ENCODE data around the gene PTPRG.

PTPRG gene

GRCh38 chr3:61934505-61934871 lies 373.1 kb downstream of the PTPRG start:
- DNase-seq: no peak

GRCh38 chr3:61935814-61936213 lies 374.4 kb downstream of the PTPRG start:
- DNase-seq: no peak

DNA sequence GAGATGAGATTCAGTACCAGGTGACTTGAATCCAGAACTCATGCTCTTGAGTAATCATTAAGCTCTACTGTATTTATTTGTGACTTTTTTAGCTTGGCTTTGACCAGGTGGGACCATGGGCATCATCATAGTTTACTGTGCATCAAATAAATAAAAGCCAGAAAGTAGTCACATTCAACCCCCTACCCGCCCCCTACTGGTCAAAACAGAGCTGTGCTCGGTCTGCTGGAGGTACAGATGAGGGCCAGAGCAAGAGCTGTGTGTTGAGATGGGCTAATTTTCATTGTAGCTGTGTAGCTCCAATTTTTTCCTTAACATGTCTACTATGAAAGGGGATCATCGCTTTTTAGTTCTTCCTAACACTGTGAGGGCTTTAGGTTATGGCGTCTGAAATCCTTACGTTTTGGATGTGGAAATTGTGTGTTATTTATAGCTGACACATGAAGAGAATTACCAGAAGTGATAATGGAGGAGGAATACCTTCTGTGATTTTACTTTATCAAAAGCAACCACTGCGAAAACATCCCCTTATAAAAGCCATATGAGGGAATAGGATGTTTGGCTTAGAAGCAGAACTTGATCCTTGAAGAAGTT lies 375.1 kb downstream of the PTPRG start:
- no peak for DNase-seq

- DNase-seq: no peak
Observed at GRCh38 chr3:61937477-61937876, 376.1 kb downstream of the PTPRG start.

DNA sequence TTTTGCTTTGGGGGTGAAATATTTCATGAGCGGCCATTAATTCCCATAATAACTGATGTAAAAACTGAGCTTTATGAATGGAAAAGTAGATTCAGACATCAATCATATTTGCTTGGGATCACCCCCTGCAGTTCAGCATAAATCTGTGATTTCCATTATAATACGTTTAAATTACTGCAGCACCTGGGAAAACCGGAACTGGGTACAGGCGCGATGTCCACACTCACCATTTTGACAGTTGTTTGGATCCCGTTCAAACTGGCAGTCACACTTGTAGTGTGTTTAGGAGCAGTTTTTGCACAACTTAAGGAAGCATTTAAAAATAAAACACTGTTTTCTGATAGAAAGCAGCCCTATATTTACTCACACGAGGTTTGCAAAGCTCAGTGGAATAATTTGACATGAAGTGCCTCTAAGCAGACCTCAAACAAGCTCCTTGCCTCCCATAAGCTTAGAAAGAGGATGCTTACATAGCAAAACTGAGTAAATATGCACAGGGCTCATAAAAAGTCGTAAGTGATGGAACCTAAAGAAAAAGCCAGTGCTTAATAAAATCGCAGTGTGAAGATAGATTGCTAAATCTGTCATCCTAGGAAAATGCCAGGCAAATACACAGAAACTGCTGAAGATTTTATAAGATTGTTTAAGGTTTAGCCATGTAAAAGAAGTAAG lies 377.6 kb downstream of the PTPRG start:
- DNase-seq: no peak

GRCh38 chr3:61940236-61940635 lies 378.9 kb downstream of the PTPRG start:
- DNase-seq: no peak

GRCh38 chr3:61943975-61944374 lies 382.6 kb downstream of the PTPRG start:
- no peak for DNase-seq

DNA sequence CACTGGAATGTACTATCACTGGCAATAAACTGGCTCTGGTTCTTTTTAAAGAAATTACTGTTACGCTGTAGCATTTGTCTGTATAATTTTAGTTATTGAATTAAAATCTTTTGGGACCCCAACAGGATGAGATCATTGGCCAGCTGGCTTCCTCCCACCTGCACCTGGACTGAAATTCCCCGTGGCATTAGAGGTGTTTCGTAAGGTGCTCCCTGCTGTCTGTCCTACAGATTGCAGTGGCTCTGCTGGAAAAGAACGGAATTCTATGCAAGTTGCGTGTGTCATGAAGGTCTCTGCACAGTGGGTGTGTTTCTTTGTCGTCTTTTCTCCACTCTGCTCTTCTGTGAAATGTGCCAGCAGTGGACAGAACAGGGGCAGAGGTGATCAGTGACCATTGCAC lies 383.4 kb downstream of the PTPRG start:
- DNase-seq: no peak

- no peak for DNase-seq
Observed at GRCh38 chr3:61945657-61946056, 384.3 kb downstream of the PTPRG start.

- DNase-seq: no peak
Observed at GRCh38 chr3:61946570-61947324, 385.4 kb downstream of the PTPRG start.

DNA sequence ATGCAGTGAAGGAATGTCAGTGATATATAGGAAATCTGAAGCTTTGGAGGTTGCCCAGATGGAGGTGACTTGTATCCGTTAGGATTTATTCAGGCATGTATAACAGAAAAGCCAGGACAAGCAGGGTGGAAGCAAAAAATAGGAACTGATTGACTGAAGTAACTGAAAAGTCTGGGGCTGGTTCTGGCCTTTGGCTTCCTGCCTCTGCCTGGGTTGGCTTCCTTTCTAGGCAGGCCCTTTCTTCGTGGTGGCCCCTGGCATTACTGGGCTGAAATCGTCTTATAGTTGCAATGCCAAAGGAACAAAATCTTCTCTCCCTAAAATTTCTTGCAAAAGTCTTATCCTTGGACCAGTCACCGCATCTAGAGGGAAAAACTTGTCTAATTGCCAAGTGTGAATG lies 386.1 kb downstream of the PTPRG start:
- DNase-seq: no peak

DNA sequence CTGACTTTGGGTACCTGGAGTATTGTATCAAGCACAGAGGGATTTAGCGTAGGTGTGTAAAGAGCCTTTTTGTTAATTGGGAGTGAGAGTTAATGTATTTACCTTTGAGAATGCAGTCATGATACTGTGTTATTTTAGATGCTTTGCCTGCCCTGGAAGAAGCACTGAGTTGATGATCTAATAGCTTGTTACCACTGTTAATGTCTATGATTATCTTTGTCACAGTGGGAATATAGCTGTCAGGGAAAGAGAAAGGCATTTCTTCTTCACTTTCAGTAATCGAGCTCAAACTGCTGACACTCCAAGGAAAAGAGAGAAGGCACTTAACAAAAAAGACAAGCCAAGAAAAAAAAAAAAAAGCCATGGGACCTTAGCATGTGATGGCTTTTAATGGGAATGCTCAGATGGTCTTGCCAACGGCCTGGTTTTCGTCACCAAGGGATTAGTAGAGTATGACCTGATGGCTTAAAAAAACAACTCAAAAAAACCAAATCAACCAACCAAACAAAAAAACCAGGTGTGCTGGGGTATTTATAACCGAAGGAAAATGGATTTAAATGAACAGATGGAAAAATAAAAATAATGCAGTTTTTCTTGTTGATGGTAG lies 387.4 kb downstream of the PTPRG start:
- no peak for DNase-seq

GRCh38 chr3:61954097-61954540 lies 392.7 kb downstream of the PTPRG start:
- peak; percentile 58 for DNase-seq

DNA sequence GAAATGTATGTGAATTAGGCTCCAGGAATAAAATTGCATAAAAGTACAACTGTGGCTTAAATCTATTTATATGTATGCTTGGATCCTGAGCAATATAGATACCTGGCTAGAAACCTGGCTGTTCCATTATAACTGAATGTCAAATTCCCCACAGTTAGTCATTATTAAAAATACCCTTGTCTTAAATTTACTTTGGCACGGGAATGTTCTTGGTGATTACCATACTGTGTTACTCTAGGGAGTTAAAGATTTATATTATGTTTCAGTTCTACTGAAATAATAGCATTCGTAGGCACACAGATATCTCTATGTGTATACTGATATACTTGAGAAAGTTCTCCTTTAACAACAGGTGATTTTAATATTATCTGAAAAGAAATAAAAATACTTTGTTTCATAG lies 394.1 kb downstream of the PTPRG start:
- peak; percentile 32 for DNase-seq

DNA sequence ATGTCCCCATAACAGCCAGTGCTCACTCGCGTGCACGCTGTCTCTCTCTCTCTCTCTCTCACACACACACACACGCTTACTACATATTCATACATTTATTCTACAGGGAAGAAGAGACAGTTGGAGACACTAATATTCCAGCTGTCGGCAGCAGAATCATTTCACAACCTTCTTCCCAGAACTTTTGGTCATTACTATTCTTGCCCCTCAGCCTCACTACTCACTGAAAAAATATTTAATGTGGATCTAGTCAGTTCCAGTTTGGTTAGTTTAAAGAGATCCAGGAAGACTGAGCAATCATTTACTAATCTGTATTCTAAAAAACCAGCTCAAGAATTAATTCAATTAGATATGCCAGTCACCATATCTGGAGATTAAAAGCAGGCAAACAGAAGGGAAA lies 394.9 kb downstream of the PTPRG start:
- DNase-seq: peak; percentile 77

DNA sequence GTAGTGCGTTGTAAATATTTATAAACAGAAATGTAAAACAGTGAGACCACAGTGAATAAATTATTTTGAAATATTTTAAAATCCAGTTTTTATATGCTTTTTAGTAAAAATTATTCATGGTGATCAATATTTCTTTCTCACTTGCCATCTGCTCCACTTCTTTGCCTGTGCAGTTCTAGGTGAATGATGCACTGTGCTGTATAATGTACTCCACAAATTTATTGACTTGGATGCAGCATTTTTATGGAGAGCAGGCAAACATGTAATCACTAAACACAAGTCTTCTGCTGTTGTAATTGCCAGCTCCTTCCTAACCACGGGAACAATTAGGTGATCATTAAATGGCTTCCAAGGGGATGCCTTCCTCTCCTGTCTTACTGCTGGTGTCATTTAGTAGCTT lies 395.9 kb downstream of the PTPRG start:
- DNase-seq: no peak

GRCh38 chr3:61960976-61961375 lies 399.6 kb downstream of the PTPRG start:
- no peak for DNase-seq

DNA sequence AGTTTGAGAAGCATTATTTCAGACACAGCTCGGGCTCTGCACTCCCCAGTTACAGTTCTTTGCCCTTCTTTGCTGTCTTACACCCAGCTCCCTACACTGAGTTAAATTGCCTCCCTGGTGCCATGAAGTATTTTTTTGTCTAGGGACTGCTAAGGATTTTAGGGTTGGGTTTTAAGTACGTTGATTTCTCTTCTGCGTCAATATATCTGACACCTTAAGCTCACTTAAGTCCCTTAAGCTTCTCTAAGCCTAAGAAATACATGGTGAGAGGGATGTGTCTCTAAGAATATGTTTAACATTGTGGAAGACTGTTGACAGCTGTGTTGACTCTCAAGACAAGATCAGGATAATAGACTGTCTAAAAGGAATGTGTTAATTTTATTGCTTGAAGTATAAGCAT lies 400.5 kb downstream of the PTPRG start:
- DNase-seq: no peak

- DNase-seq: no peak
Observed at GRCh38 chr3:61964566-61964965, 403.2 kb downstream of the PTPRG start.

DNA sequence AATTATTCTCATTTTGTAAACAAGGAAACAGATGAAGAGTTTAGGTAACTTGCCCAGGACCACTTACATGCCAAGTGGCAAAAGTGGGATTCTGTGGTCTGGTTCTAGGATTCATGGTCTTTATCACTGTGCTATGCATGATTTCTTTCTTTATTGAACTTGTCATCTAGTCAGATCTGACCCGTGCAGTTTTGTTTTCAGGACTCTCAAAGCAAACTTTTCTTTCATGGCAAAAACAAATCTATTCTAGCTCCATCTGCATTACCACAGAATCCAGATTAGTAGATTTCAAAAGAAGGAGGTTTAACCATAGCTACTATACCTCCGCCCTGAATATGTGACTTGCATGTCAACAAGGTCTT lies 404.4 kb downstream of the PTPRG start:
- DNase-seq: no peak

GRCh38 chr3:61966200-61966599 lies 404.8 kb downstream of the PTPRG start:
- peak; percentile 31 for DNase-seq

GRCh38 chr3:61967019-61967418 lies 405.6 kb downstream of the PTPRG start:
- no peak for DNase-seq

GRCh38 chr3:61967937-61968336 lies 406.6 kb downstream of the PTPRG start:
- no peak for DNase-seq

DNA sequence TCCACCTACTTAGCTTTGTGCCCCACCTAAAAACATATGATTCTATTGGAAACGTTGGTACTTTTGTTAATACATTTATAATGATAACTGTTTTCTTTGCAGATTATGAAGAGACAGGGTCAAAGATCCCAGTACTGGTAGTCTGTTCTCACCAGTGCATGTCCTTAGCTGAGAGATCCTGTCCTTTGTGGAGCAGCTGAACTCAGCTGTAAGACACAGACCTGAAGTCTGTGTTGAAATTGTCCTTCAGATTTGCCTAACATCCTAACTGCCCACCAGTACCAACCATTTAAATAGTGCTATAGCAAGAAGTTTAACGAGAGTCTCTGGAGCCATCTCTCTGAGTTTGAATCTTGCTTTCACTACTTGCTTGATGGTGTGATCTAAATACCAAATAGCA lies 413.3 kb downstream of the PTPRG start:
- no peak for DNase-seq

Measured in fibroblast of skin of back (primary cell).